T-helper 22 cell (primary cell): ENCODE results near the gene ALKBH7.
"Not testable (repeated sequence)": the region's sequence is repeated elsewhere in the genome, so short reads cannot be mapped to it uniquely, and the experiment has no call there.

ENCODE experiments used
- DNase-seq: peaks from one replicate; pipeline ENCODE4 v3.0.0-alpha.2; 2020; ENCODE audit warnings: low read depth

ALKBH7 gene

DNA sequence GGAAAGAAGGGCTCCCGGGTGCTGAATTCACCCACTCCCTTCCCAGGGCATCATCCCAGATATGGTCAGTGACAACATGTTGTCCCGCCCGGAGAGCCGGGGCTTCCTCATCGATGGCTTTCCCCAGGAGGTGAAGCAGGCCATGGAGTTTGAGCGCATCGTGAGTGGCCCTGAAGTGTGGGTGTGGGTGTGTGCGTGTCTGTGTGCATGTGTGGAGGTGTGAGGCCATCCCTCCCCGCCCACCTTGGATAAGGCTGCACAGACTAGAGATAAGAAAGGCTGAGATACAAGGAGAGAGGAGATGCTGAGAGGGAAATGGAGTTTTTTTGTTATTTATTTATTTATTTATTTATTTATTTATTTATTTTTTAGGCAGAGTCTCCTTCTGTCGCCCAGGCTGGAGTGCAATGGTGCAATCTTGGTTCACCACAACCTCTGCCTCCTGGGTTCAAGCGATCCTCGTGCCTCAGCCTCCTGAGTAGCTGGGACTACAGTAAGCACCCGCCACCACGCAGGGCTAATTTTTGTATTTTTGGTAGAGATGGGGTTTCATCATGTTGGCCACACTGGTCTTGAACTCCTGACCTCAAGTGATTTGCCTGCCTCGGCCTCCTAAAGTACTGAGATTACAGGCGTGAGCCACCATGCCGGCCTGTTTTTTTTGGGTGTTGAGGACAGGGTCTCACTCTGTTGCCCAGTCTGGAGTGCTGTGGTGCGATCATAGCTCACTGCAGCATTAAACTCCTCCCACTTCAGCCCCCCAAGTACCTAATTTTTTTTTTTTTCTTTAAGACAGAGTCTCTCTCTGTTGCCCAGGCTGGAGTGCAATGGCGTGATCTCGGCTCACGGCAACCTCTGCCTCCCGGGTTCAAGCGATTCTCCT is 27.7 kb downstream of the ALKBH7 start:
- DNase-seq: not testable (repeated sequence)

DNA sequence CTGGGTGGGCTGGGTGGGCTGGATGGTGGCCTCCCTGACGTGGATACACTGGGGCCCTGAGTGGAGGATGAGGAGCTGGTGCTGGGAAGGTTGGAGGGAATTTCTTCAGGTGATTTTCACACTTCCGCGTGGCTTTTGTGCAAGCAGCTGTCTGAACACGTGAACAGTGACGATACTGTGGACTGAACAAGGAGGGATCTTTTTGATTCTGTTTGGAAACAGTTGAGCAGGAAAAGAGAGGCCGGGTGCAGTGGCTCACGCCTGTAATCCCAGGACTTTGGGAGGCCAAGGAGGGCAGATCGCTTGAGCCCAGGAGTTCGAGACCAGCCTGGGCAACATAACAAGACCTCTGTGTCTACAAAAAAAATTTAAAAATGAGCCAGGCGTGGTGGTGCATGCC is 29.5 kb downstream of the ALKBH7 start:
- DNase-seq: no peak

DNA sequence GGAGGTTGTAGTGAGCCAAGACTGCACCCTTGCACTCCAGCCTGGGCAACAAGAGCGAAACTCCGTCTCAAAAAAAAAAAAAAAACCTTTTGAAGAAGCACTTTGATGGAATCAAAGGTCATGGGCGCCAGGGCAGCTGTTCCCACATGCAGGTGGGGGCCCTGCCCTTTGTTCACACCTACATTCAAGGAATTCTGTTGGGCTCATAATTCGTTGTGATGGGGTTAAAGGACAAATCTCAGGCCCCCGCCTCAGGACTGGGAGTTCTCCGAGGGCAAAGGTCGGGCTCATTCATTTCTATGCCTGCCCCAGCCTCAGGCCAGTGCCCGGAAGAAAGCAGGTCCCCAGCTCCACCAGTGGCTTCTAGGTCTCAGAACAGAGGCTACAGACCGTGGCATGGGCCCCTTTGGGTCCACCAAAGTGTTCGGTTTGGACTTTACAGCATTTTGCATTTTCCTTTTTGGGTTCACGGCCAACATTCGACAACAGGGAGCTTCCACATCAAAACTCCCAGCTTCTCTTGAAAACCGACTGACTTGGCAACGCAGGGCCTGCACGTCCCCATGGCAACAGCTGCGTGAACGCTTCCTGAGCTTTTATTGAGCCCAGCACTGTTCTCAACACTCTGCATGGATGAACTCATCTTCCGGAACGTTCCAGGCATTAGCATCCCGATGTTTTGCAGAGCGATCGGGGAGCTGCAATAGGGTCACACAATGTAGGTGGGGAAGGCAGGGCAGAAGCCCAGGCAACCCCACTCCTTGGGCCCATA is 30.4 kb downstream of the ALKBH7 start:
- DNase-seq: no peak

DNA sequence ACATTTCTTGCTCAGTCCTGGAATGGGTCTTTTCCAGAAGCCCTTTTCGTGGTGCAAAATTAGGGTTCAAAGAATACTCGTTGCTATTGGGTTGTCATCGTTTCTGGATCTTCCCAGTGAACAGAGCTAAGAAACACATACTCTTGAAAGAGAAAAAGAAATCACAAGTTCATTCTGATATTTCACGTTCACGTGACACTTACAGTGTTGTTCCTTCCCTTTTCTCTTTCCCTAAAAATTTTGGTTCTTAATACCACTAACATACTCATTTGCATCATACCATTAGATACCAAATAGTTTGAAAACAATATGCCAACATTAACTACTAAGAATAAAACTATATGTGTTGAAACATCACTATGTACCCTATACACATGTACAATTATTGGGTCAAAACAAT is 33.8 kb downstream of the ALKBH7 start:
- DNase-seq: no peak

DNA sequence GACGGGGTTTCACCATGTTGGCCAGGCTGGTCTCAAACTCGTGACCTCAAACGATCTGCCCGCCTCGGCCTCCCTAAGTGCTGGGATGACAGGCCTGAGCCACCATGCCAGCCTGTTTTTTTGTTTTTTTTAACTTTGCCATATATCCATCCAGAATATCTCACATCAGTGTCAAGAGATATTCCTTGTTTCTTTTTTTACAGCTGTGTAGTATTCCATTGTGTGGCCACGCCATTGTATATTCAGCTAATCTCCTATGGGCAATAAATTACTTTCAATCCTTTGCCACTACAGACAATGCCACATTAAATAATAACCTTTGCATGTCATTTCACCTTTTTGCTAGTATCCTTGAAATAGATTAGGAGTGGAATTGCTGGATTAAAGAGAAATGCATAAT is 36.8 kb downstream of the ALKBH7 start:
- DNase-seq: no peak

DNA sequence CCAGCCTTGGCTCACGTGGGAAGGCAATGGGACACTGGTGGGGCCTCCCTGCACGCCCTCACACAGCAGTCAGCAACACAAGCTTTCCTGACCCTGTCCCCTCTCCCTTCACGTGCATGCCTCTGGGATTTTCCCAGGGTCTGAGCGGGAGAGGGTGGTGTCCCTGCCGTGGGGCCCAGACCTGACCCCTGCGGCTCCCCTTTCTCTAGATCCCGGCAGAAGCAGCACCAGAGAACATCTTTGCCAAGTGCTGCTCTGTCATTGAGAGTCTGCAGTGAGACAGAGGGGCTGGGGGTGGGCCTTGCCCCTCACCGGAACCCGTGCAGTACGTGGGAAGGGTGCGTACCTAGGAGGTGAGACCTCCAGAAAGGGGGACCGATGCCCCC is 39.5 kb downstream of the ALKBH7 start:
- no peak for DNase-seq

DNA sequence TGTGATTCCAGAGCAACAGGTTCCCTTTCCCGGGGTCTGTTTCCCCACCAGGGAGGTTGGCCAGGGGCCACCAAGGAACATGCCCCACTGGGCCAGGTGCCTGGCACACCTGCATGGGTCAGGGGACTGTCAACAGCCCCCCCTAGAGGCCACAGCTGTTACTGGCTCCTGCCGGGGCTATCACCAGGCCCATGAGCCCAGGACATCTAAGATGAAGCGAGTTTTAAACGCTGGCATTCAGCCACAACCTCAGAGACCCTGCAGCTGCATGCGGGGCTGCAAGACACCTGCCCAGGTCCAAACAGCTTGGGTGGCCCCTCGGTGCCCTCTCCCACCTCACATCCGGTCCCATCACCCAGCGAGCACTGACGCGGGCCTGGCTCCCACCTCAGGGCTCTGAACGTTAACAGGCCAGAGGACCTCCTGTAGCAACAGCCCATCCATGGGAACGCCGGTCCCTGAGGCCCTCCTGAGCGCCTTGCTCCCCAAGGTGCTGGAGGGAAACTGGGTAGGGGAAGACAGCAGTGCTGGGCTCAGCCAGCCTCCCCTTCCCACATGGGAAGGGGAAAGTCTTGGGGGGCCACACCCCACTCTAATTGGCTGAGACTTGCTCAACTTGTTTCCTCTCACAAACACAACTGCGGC is 40.0 kb downstream of the ALKBH7 start:
- no peak for DNase-seq

DNA sequence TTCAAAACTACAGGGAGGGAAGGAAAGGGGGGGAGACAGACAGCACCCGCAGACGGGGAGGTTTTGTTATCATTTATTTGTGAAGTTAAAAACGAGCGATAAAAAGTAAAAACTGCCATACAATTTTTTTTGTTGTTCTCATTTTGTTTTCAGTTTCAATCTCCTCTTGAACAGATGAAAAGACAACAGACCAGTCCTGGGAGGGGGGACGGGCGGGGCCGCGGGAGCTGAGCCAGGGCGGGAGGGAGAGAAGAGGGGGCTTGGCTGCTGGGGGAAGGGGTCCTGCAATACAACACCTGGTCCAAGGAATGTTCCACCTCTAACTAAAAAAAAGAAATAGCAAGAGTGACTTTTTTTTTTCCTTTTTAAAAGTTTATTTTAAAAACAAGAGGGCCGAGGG is 40.7 kb downstream of the ALKBH7 start:
- no peak for DNase-seq

DNA sequence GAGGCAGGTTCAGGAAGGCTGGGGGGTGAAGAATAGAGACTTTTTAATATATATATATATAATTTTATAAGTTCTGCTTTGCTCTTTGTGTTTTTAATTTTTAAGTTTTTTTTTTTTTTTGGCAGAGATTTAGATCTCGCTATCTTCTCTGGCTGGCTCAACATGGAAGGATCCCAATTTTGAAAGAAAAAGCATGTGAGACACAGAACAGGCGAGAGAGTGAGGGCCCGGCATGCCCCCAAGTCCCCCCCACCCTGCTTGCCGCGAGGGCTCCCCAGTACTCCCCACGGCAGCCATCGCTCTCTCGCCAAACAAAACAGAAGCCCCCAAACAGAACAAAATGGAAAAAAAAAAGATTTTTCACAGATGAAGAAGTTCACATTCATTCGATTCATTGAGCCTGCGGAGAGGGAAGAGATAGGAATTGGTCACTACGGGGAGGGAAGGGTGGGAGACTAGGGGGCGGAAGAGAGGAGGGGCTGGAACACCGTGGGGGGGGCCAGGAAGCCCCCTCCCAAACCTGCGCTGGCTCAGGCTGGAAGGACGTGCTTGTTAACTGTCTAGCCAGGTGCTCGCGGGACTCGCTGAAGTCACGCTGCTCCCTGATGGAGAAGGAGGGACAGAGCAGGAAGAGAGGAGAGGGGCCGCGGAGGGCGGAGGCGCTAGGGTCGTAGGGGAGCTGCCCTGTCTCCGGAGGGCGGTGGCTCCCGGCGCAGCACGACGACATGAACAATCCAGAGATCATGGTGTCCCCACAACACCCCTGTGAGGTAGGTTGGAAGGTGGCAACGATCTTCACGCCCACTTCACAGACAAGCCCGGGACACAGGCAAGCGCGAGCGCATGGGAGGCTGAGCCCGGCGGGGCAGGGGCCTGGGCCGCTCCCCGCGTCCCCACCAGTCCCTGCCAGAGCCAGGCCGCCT is 41.4 kb downstream of the ALKBH7 start:
- no peak for DNase-seq

DNA sequence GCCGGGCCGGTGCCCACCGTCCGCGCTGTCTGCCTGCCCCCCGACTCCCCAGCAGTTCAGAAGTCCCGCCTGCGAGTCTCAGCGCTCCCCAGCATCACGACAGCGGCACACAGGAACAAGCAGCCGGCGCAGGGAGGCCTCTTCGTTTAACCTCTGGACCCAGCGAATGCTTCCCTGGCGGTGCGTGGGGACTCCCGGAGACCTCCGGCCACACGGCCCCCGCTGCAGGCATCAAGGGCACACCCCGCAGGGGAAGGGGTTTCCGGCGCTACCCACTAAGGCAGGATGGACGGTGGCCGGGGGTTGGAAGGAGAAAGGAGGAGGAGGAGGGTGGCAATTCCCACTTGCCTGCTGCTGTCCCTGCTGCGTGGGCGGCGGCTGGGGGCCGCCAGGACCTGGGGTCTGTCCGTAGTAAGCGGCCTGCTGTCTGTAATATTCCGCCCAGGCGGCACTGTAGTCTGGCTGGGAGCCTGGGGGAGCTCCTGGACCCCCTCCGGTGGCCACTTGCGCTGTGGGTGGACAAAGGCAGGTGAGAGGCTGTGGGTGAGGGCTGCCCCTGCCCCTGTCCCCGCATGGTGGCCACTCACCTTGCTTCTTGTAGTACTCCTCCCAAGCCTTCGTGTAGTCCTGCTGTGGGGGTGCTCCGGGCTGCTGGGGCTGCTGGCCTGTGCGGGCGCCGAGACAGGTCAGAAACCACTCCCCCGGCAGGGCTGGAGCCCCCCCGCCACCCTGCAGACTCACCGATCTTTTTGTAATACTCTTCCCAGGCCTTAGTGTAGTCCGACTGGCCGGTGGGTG is 42.4 kb downstream of the ALKBH7 start:
- no peak for DNase-seq

DNA sequence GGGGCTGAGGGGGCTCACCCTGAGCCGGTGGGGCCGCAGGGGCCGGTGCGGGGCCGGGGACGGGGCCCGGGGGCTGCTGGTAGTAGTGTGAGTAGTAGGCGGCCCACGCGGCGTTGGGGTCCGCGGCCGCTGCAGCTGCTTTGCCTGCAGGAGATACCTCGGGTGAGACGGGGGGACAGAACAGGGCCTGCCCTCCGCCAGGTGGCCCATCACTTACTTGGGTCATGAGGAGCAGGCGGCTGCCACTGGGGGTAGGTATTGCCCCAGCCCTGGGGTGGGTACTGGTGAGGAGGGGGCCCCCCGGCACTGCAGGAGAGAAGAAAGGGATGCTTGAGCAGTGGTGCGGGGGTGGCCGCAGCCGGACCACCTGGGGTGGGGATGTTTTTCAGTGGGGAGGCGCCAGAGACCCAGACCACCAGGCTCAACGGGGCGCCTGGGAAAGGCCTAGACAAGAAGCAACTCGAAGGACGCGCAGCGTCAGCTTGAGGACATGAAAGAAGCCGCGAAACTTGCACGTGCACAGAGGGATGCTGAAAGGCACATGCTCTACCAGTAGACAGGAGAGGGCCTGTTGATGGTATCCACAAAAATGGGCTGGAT is 43.1 kb downstream of the ALKBH7 start:
- DNase-seq: no peak

DNA sequence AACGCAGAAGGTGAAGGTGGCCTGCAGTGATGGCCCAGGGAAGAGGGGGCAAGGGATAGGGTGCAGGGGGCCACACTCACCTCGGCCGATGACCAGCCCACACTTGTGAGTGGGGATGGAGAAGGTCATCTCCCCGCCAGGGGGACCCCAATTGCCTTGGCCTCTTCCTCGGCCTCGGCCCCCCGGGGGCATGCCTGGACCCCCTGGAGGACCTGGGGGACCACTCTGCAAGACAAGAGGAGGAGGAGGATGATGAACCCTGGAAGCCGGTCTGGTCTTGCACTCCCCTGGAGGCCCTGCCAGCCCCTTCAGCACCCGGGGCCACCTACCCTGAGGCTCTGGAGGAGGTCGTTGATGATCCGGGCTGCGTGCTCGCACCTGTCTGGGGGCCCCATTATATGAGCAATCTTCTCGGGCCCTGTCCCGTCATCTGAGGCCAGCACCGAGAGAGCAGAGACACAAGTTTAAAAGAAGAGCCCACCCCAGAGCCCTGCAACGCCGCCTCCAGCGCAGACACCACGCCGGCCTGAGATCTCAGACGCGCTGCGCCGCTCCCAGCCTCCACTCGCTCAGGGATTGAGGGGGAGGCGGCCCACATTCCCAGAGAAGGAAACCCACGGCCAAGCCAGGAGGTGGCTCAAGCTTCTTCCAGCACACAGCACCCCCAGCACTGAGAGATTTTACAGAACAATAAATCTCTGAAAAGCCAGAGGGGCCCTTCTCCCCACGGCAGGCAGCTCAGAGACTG is 44.2 kb downstream of the ALKBH7 start:
- no peak for DNase-seq

DNA sequence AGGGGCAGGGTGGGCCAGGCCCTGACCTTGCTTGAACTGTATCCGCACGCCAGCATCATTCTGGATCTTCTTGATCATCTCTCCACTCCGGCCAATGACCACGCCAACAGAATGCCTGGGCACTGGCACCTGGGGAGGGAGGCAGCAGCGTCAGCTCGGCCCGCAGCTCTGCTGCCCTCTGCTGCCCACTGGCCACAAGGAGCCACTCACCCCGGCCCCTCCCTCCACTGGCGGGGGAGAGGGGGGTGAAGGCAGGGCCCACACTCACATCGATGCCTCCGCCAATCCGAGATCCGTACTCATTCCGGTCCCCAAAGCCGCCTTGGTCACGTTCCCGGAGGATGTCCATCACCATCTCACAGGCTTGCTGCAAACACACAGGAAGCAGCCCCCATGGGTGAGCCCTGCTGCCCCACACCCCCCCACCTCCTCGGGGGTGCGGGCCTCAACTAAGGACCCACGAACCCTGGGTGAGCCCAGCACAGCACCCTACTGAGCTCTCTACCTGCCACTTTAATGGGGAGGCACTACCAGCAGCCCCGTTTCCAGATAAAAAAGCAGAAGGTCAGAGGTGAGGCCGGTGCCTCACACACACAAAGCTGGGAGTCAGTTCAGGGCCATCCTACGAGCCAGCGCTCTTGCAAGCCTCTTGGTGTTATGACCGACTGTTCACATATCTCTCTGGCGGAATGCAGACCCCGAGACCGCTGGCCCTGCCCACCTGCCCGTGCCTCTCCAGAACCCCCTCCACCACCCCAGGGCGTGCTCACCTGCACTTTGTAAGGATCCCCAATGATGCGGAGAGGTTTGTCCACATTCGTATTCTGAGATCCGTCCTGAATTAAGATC is 45.3 kb downstream of the ALKBH7 start:
- no peak for DNase-seq

DNA sequence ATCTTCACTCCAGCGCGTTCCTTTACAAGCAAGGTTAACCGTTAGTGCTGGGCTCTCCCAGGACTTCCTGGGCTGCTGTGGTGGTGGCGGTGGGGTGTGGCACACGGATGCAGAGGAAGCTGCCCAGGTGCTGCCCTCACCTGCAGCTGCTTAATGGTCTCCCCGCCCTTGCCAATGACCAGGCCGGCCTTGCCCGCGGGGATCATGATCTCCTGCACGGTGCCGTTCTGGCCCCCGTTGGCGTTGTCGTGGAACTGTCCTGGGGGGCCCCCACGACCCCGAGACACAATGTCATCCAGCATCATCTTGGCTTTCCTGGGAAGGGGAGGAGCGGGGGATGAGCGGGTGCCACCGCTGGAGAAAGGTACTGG is 46.0 kb downstream of the ALKBH7 start:
- no peak for DNase-seq

DNA sequence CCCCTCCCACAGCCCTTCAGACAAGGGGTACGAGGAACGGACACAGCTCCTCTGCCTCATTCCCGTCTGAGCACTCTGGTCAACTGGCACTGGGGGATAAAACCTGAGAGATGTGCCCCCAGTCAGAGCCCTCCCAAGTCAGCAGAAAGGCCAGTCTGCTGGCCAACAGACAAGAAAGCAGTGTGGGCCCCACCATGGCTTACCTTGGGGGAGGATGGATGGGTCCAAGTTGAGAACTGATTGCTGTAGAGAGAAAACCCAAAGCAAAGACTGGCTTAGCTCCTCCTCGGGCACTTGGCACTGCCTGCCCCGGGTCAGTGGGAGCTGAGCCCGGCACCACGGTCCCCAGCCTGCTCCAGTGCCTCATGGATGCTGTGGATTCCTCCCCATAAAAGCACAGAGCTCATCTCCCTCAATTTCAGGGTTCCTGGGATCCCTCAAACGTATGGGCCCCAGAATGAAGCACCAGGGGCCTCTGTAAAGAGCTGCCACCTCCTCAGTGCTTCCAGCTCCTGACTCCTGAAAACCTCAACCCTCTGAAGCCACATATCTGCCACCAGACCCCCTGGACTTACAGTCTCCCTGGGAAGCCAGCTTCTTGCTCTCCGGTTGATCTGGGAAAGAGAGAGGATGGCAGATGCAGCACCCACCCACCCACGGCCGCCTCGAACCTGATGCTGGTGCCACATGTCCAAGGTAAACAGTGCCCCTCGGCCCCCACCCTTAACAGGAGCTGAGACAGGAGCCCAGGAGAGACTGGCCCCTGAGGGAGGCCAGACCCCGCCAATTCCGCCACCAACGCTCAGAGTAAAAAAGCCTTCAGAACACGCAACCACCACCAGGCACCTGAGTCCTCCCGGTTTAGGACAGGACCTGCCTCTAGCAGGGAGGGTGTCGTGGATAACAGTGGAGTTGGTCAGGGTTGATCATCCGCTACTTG is 48.8 kb downstream of the ALKBH7 start:
- DNase-seq: no peak

DNA sequence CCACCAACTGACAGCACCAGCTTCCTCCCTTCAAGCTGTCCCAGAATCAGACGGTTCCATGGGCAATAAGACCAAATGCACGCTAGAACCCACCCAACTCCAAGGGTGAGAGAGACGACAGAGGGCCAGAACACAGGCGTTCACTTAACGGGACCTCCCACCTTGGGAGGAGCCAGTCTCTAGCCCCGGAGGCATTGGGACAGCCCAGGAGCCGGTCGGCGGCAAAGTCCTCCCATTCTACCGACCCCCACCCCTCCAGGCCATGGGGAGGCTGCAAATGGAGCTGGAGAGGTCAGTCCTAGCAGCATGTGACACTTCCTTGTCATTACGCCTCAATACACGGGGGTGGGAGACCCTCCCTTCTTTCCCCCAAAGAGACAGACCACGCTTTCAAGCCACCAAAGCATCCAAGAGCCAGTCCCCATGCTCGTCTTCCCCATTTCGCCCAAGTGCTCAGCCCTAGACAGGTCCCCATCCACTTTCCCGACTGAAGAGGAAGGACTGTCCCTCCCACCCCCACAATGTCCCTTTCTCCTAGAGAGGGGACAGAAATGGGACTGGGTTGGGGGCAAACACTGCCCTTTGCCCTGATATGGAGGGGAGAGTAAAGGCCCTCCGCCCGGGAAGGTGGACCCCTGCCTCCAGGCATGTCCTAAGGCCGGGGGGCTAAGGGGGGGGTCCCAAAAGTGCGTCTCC is 51.1 kb downstream of the ALKBH7 start:
- no peak for DNase-seq
